ENCODE results near the gene TFAP2E. TPM values are rescaled to one million over a fixed set of nuclear protein-coding genes. Genes with fewer than 3 reads are reported as not detected.

TFAP2E gene
- total RNA-seq, 1 donor from 2014 or later: under 0.01 TPM

DNA sequence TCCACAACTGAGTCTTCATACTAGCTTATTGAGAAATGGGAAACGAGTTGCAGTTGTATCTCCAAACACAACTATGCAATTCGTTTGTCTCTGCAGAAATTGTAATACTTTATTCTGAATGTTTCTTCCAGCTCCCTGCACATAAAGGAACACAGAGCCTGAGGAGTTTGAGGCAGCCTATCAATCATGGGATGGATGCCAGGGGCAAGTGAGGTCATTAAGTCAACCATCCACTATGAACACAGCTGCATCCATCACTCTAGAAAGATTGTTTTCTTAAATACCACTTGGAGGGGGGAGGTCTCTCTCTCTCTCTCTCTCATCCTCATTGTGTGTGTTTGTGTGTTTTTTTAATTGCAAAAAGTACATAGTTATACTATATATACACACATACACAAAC is 71.1 kb downstream of the TFAP2E start:
- no peak for DNase-seq (ENCODE audit: low read depth in 2 of 2)

Other genes with a start within 250 kb of the TFAP2E start
- 29.2 and 31.5 TPM in 2 replicates for gene KIAA0319L, start 15.9 kb upstream of the TFAP2E start, total RNA-seq
- 7.4 and 8.5 TPM in 2 replicates for gene NCDN, start 15.5 kb upstream of the TFAP2E start, total RNA-seq
- 13.5 and 17.9 TPM in 2 replicates for gene PSMB2, start 68.2 kb downstream of the TFAP2E start, total RNA-seq
- 12.2 and 17.1 TPM in 2 replicates for gene C1orf216, start 145.6 kb downstream of the TFAP2E start, total RNA-seq
- gene CLSPN, start 196.7 kb downstream of the TFAP2E start, total RNA-seq: 3.0 and 7.6 TPM in 2 replicates
- gene AGO4, start 234.7 kb downstream of the TFAP2E start, total RNA-seq: 22.4 and 37.9 TPM in 2 replicates

Measured in lung microvascular endothelial cell (primary cell).